ENCODE data around the gene TMOD3.
A peak's percentile ranks its signal among the peaks of the same experiment; 100 is the strongest.
"Not testable (repeated sequence)": the region's sequence is repeated elsewhere in the genome, so short reads cannot be mapped to it uniquely, and the experiment has no call there.

TMOD3 gene

GRCh38 chr15:51829376-51830275, at the start of gene TMOD3:
Gene TMOD3 (plus strand): TSS chr15:51829653. CDS start chr15:51862885, 33,232 bp downstream.
- H3K27me3 ChIP-seq (ENCODE audit: control insufficient read depth, insufficient read depth, low read length): no peaks in the 10 kb centered on the region
- H3K4me3 ChIP-seq (ENCODE audit: low read depth, low read length): peak within 1 kb of the TSS; percentile 88
- H3K4me1 ChIP-seq (ENCODE audit: control insufficient read depth, insufficient read depth, low read length): peaks cover 8% of the 10 kb centered on the region
- H3K9me3 ChIP-seq (ENCODE audit: control insufficient read depth, insufficient read depth, low read length): no peaks in the 10 kb centered on the region
- H3K9ac ChIP-seq (ENCODE audit: low read depth, low read length): peak within 1 kb of the TSS; percentile 75; the same call in 1 of the 2 replicates
- no peaks in the 10 kb centered on the region for H3K36me3 ChIP-seq (ENCODE audit: control insufficient read depth, insufficient read depth, low read length)
- peak within 1 kb of the TSS; percentile 90 for H3K27ac ChIP-seq (ENCODE audit: low read depth, low read length)

- H3K9ac ChIP-seq (ENCODE audit: low read depth, low read length): no peak overlapping the region
- no peak overlapping the region for H3K27ac ChIP-seq (ENCODE audit: low read depth, low read length)
- no peak overlapping the region for H3K4me3 ChIP-seq (ENCODE audit: low read depth, low read length)
- no peaks in the 10 kb centered on the region for H3K4me1 ChIP-seq (ENCODE audit: control insufficient read depth, insufficient read depth, low read length)
- no peaks in the 10 kb centered on the region for H3K9me3 ChIP-seq (ENCODE audit: control insufficient read depth, insufficient read depth, low read length)
- no peaks in the 10 kb centered on the region for H3K36me3 ChIP-seq (ENCODE audit: control insufficient read depth, insufficient read depth, low read length)
- no peaks in the 10 kb centered on the region for H3K27me3 ChIP-seq (ENCODE audit: control insufficient read depth, insufficient read depth, low read length)
These were observed 48.8 kb upstream of the TMOD3 start for GRCh38 chr15:51780636-51781035.

GRCh38 chr15:51781506-51781905, 47.9 kb upstream of the TMOD3 start:
- H3K9me3 ChIP-seq (ENCODE audit: control insufficient read depth, insufficient read depth, low read length): peaks cover 2% of the 10 kb centered on the region; the same call in 1 of the 2 replicates
- no peak overlapping the region for H3K27ac ChIP-seq (ENCODE audit: low read depth, low read length)
- H3K4me3 ChIP-seq (ENCODE audit: low read depth, low read length): no peak overlapping the region
- no peaks in the 10 kb centered on the region for H3K36me3 ChIP-seq (ENCODE audit: control insufficient read depth, insufficient read depth, low read length)
- H3K27me3 ChIP-seq (ENCODE audit: control insufficient read depth, insufficient read depth, low read length): no peaks in the 10 kb centered on the region
- no peaks in the 10 kb centered on the region for H3K4me1 ChIP-seq (ENCODE audit: control insufficient read depth, insufficient read depth, low read length)
- H3K9ac ChIP-seq (ENCODE audit: low read depth, low read length): no peak overlapping the region

GRCh38 chr15:51782357-51782896, 47.0 kb upstream of the TMOD3 start:
- no peaks in the 10 kb centered on the region for H3K4me1 ChIP-seq (ENCODE audit: control insufficient read depth, insufficient read depth, low read length)
- H3K36me3 ChIP-seq (ENCODE audit: control insufficient read depth, insufficient read depth, low read length): no peaks in the 10 kb centered on the region
- H3K4me3 ChIP-seq (ENCODE audit: low read depth, low read length): no peak overlapping the region
- H3K27ac ChIP-seq (ENCODE audit: low read depth, low read length): no peak overlapping the region
- H3K9me3 ChIP-seq (ENCODE audit: control insufficient read depth, insufficient read depth, low read length): peaks cover 4% of the 10 kb centered on the region; the same call in 1 of the 2 replicates
- no peaks in the 10 kb centered on the region for H3K27me3 ChIP-seq (ENCODE audit: control insufficient read depth, insufficient read depth, low read length)
- no peak overlapping the region for H3K9ac ChIP-seq (ENCODE audit: low read depth, low read length)

- Histone ChIP-seq H3K9ac (ENCODE audit: low read depth, low read length) (no peak overlapping the region), H3K27ac (ENCODE audit: low read depth, low read length) (no peak overlapping the region), H3K9me3 (ENCODE audit: control insufficient read depth, insufficient read depth, low read length) (peaks cover 4% of the 10 kb centered on the region; the same call in 1 of the 2 replicates), H3K27me3 (ENCODE audit: control insufficient read depth, insufficient read depth, low read length) (no peaks in the 10 kb centered on the region), H3K36me3 (ENCODE audit: control insufficient read depth, insufficient read depth, low read length) (no peaks in the 10 kb centered on the region), H3K4me3 (ENCODE audit: low read depth, low read length) (no peak overlapping the region), H3K4me1 (ENCODE audit: control insufficient read depth, insufficient read depth, low read length) (no peaks in the 10 kb centered on the region)
These were observed 45.5 kb upstream of the TMOD3 start for GRCh38 chr15:51783967-51784366.

- not testable (repeated sequence) for H3K36me3 ChIP-seq (ENCODE audit: control insufficient read depth, insufficient read depth, low read length); H3K9ac ChIP-seq (ENCODE audit: low read depth, low read length); H3K27me3 ChIP-seq (ENCODE audit: control insufficient read depth, insufficient read depth, low read length); H3K27ac ChIP-seq (ENCODE audit: low read depth, low read length); H3K9me3 ChIP-seq (ENCODE audit: control insufficient read depth, insufficient read depth, low read length); H3K4me1 ChIP-seq (ENCODE audit: control insufficient read depth, insufficient read depth, low read length); H3K4me3 ChIP-seq (ENCODE audit: low read depth, low read length)
These were observed 42.3 kb upstream of the TMOD3 start for GRCh38 chr15:51787130-51787529.

- not testable (repeated sequence) for H3K4me1 ChIP-seq (ENCODE audit: control insufficient read depth, insufficient read depth, low read length); H3K9me3 ChIP-seq (ENCODE audit: control insufficient read depth, insufficient read depth, low read length); H3K4me3 ChIP-seq (ENCODE audit: low read depth, low read length); H3K9ac ChIP-seq (ENCODE audit: low read depth, low read length); H3K36me3 ChIP-seq (ENCODE audit: control insufficient read depth, insufficient read depth, low read length); H3K27ac ChIP-seq (ENCODE audit: low read depth, low read length); H3K27me3 ChIP-seq (ENCODE audit: control insufficient read depth, insufficient read depth, low read length)
These were observed 37.0 kb upstream of the TMOD3 start for GRCh38 chr15:51792474-51792873.

- no peaks in the 10 kb centered on the region for H3K9me3 ChIP-seq (ENCODE audit: control insufficient read depth, insufficient read depth, low read length)
- no peak overlapping the region for H3K27ac ChIP-seq (ENCODE audit: low read depth, low read length)
- H3K27me3 ChIP-seq (ENCODE audit: control insufficient read depth, insufficient read depth, low read length): no peaks in the 10 kb centered on the region
- H3K4me1 ChIP-seq (ENCODE audit: control insufficient read depth, insufficient read depth, low read length): no peaks in the 10 kb centered on the region
- H3K4me3 ChIP-seq (ENCODE audit: low read depth, low read length): no peak overlapping the region
- H3K9ac ChIP-seq (ENCODE audit: low read depth, low read length): no peak overlapping the region
- H3K36me3 ChIP-seq (ENCODE audit: control insufficient read depth, insufficient read depth, low read length): 0 out of 2 replicates have a peak, but pooled peaks cover 2% of the 10 kb centered on the region
These were observed 35.7 kb upstream of the TMOD3 start for GRCh38 chr15:51793521-51794305.

GRCh38 chr15:51796847-51797401, 32.5 kb upstream of the TMOD3 start:
- Histone ChIP-seq H3K27me3 (ENCODE audit: control insufficient read depth, insufficient read depth, low read length) (no peaks in the 10 kb centered on the region), H3K27ac (ENCODE audit: low read depth, low read length) (no peak overlapping the region), H3K4me1 (ENCODE audit: control insufficient read depth, insufficient read depth, low read length) (no peaks in the 10 kb centered on the region), H3K4me3 (ENCODE audit: low read depth, low read length) (no peak overlapping the region), H3K9ac (ENCODE audit: low read depth, low read length) (no peak overlapping the region), H3K36me3 (ENCODE audit: control insufficient read depth, insufficient read depth, low read length) (0 out of 2 replicates have a peak, but pooled peaks cover 4% of the 10 kb centered on the region), H3K9me3 (ENCODE audit: control insufficient read depth, insufficient read depth, low read length) (no peaks in the 10 kb centered on the region)

- H3K9me3 ChIP-seq (ENCODE audit: control insufficient read depth, insufficient read depth, low read length): no peaks in the 10 kb centered on the region
- H3K27me3 ChIP-seq (ENCODE audit: control insufficient read depth, insufficient read depth, low read length): no peaks in the 10 kb centered on the region
- H3K4me1 ChIP-seq (ENCODE audit: control insufficient read depth, insufficient read depth, low read length): no peaks in the 10 kb centered on the region
- 0 out of 2 replicates have a peak, but pooled peaks cover 4% of the 10 kb centered on the region for H3K36me3 ChIP-seq (ENCODE audit: control insufficient read depth, insufficient read depth, low read length)
- H3K27ac ChIP-seq (ENCODE audit: low read depth, low read length): no peak overlapping the region
- no peak overlapping the region for H3K4me3 ChIP-seq (ENCODE audit: low read depth, low read length)
- no peak overlapping the region for H3K9ac ChIP-seq (ENCODE audit: low read depth, low read length)
These were observed 31.2 kb upstream of the TMOD3 start for GRCh38 chr15:51798281-51798680.
